NCI-H526 (cell line): ENCODE measurements around the gene ATXN7L3.
"Not testable (repeated sequence)": the region's sequence is repeated elsewhere in the genome, so short reads cannot be mapped to it uniquely, and the experiment has no call there.

Experiments
- DNase-seq, 2 experiments: peaks; one replicate each; lab custom pipeline; 2025; lab: John Stamatoyannopoulos, UW

ATXN7L3 gene

DNA sequence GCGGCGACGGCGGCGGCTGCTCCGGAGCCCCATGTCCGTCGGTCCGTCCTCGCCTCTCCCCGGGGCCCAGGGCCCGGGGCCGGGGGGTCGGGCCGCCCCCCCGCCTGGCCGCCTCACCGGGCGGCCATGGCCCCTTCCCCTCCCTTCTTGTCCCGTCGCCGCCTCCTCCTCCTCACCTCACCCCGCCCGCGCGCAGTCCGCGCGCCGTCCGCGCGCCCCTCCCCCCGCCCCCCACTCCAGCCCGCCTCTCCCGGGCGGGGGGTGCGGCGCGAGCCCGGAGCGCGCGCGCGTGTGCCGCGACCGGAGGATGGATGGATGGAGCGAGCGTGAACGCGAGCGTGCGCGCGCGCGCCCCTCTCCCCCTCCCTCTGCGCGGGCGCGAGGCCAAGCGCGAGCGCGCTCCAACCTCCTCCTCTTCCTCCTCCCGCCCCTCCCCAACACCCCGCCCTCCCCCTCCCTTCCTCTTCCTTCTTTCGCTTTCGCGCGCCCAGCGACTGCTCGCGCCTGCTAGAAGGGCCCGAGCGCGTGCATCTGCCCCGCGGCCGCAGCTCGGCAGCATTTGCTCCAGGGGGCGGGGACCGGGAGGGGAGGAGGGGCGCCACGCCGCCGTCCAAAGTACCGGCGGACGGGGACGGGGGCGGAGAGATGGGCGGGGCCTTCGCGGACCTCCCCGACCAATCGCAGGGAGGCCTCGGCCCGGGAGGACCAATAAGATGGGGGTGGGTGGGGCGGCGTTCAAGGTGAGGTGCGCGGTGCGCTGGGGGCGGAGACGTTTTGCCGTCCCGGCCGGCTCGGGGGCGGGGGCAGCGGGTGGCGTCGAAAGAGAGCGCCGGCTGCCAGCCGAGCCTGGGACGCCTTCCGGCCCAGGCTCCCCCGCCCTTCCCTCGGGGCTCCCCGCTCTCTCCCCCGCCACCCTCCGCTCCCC, at the start of gene ATXN7L3:
TSS of gene ATXN7L3 (minus strand) at position 332 of the 925 bp plus-strand sequence. CDS start 1,814 bp downstream, outside the sequence.
- DNase-seq: peak; percentile 93 to 100

- DNase-seq: no peak
These were observed 48.4 kb upstream of the ATXN7L3 start for GRCh38 chr17:44247876-44248736.

DNA sequence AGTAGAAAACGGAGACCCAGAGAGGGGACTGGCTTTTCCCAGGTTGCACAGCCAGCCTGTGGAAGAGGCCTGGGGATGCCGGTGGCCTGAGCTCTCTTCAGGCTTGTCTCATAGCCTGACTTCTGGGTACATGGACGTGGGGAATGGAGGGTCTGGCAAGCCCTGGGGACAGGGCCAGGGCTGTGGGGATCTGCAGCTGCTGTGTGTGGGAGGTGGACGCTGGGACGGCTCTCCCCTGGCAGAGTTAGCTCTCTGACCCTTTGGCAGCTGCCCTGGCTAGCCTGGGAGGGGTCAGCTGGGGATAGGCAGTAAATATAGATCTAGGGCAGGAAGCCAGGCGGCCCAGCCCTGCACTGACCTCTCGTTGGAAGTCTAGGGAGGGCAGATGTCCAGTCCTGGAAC, 47.8 kb upstream of the ATXN7L3 start:
- DNase-seq: no peak

GRCh38 chr17:44241106-44241624, 41.5 kb upstream of the ATXN7L3 start:
- DNase-seq: no peak

DNA sequence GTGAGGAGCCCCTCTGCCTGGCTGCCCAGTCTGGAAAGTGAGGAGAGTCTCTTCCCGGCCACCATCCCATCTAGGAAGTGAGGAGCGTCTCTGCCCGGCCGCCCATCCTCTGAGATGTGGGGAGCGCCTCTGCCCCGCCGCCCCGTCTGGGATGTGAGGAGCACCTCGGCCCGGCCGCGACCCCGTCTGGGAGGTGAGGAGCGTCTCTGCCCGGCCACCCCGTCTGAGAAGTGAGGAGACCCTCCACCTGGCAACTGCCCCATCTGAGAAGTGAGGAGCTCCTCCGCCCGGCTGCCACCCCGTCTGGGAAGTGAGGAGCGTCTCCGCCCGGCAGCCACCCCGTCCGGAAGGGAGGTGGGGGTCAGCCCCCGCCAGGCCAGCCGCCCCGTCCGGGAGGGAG, 38.2 kb upstream of the ATXN7L3 start:
- not testable (repeated sequence) for DNase-seq

DNA sequence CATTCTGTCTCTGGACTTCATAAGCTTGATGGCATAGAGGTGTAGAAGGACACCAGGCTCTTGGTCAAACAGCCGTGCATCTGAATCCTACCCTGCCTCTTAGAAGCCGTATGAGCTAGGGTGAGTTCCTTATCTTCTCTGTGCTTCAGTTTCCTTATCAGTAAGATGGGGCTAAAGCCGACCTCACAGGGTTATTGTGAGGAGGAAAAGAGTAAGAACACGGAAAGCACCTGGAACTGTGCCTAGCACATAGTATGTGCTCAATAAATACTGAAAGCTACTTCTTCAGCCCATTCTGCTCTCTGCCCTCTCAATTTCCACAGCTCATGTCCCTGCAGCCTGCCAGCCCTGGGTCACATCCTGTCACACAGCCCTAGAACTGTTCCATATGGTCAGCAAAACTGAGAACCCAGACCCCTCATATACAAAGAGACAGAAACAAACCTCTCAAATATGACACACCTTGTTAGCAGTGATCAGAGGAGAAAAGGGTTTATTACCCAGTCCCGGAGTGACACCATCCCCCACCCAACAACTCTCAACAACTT, 36.8 kb upstream of the ATXN7L3 start:
- DNase-seq: no peak

GRCh38 chr17:44235583-44235936, 35.9 kb upstream of the ATXN7L3 start:
- DNase-seq: no peak

DNA sequence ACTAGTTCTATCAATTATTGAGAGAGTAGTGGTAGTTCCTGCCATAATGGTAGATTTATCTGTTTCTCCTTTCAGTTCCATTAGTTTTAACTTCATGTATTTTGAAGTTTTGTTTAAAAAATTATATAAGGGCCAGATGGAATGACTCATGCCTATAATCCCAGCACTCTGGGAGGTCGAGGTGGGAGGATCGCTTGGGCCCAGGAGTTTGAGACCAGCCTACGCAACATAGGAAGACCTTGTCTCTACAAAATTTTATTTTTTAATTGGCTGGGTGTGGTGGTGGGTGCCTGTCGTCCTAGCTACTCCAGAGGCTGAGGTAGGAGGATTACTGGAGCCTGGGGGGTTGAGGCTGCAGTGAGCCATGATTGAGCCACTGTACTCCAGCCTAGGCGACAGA, 33.9 kb upstream of the ATXN7L3 start:
- DNase-seq: no peak

DNA sequence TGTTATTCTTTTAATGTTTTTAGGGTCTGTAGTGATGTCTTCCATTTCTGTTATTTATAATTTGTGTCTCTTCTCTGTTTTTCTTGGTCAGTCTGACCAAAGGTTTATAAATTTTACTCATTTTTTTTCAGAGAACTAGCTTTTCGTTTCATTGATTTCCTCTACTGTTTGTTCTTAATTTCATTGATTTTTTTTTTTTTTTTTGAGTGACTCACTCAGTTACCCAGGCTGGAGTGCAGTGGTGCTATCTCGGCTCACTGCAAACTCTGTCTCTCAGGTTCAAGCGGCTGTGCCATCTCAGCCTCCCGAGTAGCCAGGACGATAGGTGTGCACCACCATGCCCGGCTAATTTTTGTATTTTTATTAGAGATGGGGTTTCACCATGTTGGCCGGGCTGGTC, 32.4 kb upstream of the ATXN7L3 start:
- no peak for DNase-seq

GRCh38 chr17:44230140-44230539, 30.5 kb upstream of the ATXN7L3 start:
- no peak for DNase-seq

DNA sequence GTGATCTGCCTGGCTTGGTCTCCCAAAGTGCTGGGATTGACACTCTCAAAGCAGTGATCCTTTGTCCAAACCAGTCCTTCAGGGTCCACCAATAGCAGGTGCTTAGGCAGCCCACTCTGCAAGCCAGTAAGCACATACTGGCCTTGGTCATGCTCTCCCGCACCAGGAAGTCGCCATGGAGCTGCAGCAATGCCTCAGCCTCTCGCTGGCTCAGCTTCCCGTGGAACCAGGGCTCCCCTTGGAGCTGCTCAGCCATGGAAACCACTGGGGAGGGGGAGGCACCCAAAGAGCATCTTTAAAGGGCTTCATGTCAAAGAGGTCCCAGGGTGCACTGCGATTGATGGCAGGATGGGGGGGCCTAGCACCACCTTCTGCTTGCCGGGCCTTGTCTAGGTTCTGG, 29.4 kb upstream of the ATXN7L3 start:
- no peak for DNase-seq

- DNase-seq: no peak
These were observed 23.9 kb upstream of the ATXN7L3 start for GRCh38 chr17:44223541-44224071.

DNA sequence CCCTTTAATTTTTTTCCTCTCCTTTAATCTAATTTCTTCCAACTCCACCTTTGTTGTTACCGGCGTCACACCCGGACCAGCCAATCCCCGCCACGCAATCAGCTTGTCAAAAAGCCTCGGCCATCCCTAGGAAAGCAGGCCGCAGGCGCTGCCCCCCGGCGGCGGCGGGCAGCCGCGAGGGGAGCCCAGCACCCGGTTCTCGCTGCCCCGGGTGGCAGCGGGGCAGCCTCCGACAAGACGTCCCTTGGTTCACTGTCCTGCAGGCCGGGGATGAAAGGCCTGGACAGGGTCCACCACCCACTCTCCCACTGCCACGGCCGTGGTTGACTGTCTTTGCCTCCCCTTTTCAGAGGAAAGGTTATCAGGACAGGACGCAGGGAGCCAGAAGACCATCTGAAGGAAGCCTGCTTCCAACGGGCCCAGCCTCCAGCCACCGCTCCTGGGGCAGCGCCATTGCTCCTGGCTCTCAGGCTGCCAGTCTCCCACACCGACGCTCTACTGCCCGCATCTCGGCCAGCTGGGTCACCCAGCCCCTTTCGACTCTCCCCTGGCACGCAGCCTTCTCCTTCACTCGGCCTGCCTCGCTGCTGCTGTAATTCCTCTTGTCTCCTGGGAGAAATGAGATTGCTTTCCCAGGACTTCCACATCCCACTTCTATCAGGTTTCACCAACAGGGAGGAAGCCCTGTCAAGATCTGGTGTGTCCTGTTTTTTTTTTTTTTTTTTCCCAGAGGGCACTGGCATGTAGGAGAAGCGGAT, 22.6 kb upstream of the ATXN7L3 start:
- peak; percentile 85 for DNase-seq

- peak in 1 of 2 experiments; percentile 74 for DNase-seq
These were observed 22.1 kb upstream of the ATXN7L3 start for GRCh38 chr17:44221862-44222111.

- peak; percentile 79 to 93 for DNase-seq
These were observed 21.6 kb upstream of the ATXN7L3 start for GRCh38 chr17:44221084-44221861.

GRCh38 chr17:44220213-44221083, 20.8 kb upstream of the ATXN7L3 start:
- peak; percentile 68 to 86 for DNase-seq

DNA sequence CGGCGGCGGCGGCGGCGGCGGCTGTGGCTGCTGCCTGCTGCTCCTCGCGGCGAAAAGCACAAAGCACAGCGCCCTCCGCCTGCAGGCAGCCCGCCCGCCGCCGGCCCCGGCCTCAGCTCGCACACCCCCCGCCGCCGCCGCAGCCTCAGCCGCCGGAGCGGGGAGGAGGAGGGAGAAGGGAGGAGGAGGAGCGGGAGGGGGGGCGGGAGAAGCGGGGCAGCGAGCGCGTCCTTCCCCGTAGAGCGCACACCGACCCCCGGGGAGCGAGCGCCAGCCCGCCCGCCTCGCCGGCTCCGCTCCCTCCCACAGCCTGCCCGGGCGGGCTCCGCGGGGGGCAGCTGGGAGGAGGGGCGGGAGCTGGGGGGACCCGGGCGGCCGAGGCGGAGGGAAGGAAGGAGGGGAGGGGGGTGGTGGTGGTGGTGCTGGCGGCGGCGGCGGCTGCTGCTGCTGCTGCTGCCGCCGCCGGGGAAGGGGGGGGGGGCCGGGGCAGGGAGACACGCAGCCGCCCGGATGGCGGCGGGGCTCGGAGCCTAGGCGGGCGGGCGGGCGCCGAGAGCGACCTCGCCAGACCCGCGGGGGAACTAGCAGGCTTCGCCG, 20.0 kb upstream of the ATXN7L3 start, which contains the start of gene UBTF:
TSS of gene UBTF (minus strand) at position 60 of the 597 bp plus-strand sequence. CDS start 1,446 bp downstream, outside the sequence.
- peak; percentile 68 to 92 for DNase-seq

DNA sequence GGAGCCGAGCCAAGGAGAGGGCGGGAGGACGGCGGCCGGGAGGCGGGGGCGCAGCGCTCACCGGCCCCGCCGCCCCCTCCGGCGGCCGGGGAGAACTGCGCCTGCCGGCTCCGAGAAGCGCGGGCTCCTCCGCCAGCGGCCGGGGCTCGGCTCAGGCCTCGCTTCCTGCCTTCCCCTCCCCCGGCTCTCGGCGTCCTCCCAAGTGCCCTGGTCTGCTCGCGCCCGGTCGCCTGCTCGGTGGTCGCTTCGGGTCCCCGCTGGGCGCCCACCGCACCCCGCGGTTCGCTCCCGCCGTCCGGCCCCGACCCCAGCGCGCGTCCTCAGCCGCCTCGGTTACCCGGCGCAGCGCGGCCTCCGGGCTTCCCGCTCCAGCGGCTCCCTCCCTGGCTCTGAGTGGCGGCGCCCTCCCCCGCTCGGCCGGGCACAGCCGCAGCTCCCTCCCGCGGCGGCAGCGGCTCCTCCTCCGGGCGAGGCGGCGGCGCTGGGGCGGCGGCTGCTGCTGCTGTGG, 19.5 kb upstream of the ATXN7L3 start:
- peak in 1 of 2 experiments; percentile 84 for DNase-seq
